Smooth muscle cell (in vitro differentiated cells): ENCODE data around the gene NAPA. TPM values are rescaled to one million over a fixed set of nuclear protein-coding genes. Genes with fewer than 3 reads are reported as not detected.

Experiments
- DNase-seq: peaks from one replicate; lab custom pipeline; 2025; ENCODE audit not compliant: unreplicated experiment; lab: John Stamatoyannopoulos, UW
- H2AFZ ChIP-seq: fragments of 200-600 bp; sonication (generic); 2 replicates; pipeline ENCODE4 v1.6.0; 2016; ENCODE audit warnings: antibody characterized with exemption, low read depth, mild to moderate bottlenecking
- H3F3A ChIP-seq: fragments of 200-600 bp; sonication (generic); 2 replicates; pipeline ENCODE4 v1.6.0; 2017; ENCODE audit warnings: antibody characterized with exemption, low read depth
- H3K27ac ChIP-seq: fragments of 200-600 bp; sonication (generic); 2 replicates; pipeline ENCODE4 v1.5.1; 2016; ENCODE audit warnings: low read depth, mild to moderate bottlenecking
- H3K27me3 ChIP-seq: fragments of 200-600 bp; sonication (generic); 2 replicates; pipeline ENCODE4 v1.6.1; 2016; ENCODE audit warnings: low read depth, mild to moderate bottlenecking
- H3K36me3 ChIP-seq: fragments of 200-600 bp; sonication (generic); 2 replicates; pipeline ENCODE4 v1.5.1; 2016; ENCODE audit warnings: low read depth
- H3K4me1 ChIP-seq: fragments of 200-600 bp; sonication (generic); 2 replicates; pipeline ENCODE4 v1.5.1; 2016; ENCODE audit warnings: low read depth
- H3K4me2 ChIP-seq: fragments of 200-600 bp; sonication (generic); 2 replicates; pipeline ENCODE4 v1.6.0; 2016; ENCODE audit warnings: mild to moderate bottlenecking
- H3K4me3 ChIP-seq: fragments of 200-600 bp; sonication (generic); 2 replicates; pipeline ENCODE4 v1.5.1; 2016; ENCODE audit warnings: mild to moderate bottlenecking
- H3K79me2 ChIP-seq: fragments of 200-600 bp; sonication (generic); 2 replicates; pipeline ENCODE4 v1.6.0; 2016; ENCODE audit warnings: low read depth, mild to moderate bottlenecking
- H3K9ac ChIP-seq: fragments of 200-600 bp; sonication (generic); 2 replicates; pipeline ENCODE4 v1.6.0; 2016; ENCODE audit warnings: low read depth
- H3K9me3 ChIP-seq: fragments of 200-600 bp; sonication (generic); replicated peaks from 2 replicates; pipeline ENCODE4 v1.5.1; 2016; ENCODE audit warnings: low read depth
- H4K20me1 ChIP-seq: fragments of 200-600 bp; sonication (generic); 2 replicates; pipeline ENCODE4 v1.6.0; 2016; ENCODE audit warnings: low read depth
- WGBS: methylation state at CpG from one replicate; pipeline ENCODE4 v1.1.7; 2016; ENCODE audit warnings: low lambda C conversion rate; 5-methylcytosine and 5-hydroxymethylcytosine counted together
- polyA plus RNA-seq: library from polyadenylated mRNA; unstranded; fragments of >200 nt; fragmentation: Nextera tagmentation; extraction: Ambion mirVana; gene quantifications from 2 replicates; pipeline ENCODE4 v1.2.1, GENCODE V29; 2016
- total RNA-seq: library from RNA; depleted of rRNA; stranded (reverse); fragments of >200 nt; gene quantifications from 2 replicates; pipeline ENCODE4 v1.2.3, GENCODE V29; 2014
- TF ChIP-seq, protein P1 (sequence below): fragments of 200-600 bp; sonication (generic); IDR thresholded peaks from 2 replicates; pipeline ENCODE4 v1.5.1; 2017; ENCODE audit warnings: borderline replicate concordance, mild to moderate bottlenecking, antibody characterized with exemption; ENCODE audit not compliant: insufficient read depth, poor library complexity, severe bottlenecking

Gene NAPA
- total and polyA plus RNA-seq, 2 experiments from 2014 or later: 65.0 to 78.7 TPM

DNA sequence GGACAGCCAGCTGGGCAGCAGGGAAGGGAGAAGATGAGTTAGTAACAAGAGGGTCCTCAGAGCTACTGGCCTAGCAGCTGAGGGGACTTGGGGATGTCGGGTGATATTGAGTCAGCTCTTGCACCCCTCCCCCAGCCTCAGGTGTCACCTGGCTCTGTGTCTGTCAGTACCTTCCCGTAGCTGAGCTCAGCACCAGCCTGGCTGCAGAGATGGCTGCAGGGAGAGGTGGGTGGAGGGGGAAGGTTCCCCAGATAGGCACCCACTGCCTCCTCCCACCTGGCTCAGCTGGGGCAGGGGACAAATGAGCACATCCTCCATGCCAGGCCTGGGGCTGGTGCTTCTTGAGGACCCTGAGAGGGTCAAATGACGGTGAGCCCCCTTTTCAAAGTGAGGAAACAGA, 24.0 kb downstream of the NAPA start:
- no peaks in the 10 kb centered on the region for H3F3A ChIP-seq
- no peak overlapping the region for H3K27ac ChIP-seq
- TF ChIP-seq, protein P1, sequence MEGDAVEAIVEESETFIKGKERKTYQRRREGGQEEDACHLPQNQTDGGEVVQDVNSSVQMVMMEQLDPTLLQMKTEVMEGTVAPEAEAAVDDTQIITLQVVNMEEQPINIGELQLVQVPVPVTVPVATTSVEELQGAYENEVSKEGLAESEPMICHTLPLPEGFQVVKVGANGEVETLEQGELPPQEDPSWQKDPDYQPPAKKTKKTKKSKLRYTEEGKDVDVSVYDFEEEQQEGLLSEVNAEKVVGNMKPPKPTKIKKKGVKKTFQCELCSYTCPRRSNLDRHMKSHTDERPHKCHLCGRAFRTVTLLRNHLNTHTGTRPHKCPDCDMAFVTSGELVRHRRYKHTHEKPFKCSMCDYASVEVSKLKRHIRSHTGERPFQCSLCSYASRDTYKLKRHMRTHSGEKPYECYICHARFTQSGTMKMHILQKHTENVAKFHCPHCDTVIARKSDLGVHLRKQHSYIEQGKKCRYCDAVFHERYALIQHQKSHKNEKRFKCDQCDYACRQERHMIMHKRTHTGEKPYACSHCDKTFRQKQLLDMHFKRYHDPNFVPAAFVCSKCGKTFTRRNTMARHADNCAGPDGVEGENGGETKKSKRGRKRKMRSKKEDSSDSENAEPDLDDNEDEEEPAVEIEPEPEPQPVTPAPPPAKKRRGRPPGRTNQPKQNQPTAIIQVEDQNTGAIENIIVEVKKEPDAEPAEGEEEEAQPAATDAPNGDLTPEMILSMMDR: no peak
- H3K4me1 ChIP-seq: no peaks in the 10 kb centered on the region
- no peak for DNase-seq
- H2AFZ ChIP-seq: no peak overlapping the region
- H3K9ac ChIP-seq: no peak overlapping the region
- H3K27me3 ChIP-seq: no peaks in the 10 kb centered on the region
- H3K9me3 ChIP-seq: no peaks in the 10 kb centered on the region
- no peaks in the 10 kb centered on the region for H3K36me3 ChIP-seq
- H3K4me3 ChIP-seq: no peak overlapping the region
- no peak overlapping the region for H3K4me2 ChIP-seq
- no peaks in the 10 kb centered on the region for H3K79me2 ChIP-seq
- H4K20me1 ChIP-seq: peaks cover 5% of the 10 kb centered on the region
- WGBS: 86% methylated on average over 3 of the region's 3 CpGs

DNA sequence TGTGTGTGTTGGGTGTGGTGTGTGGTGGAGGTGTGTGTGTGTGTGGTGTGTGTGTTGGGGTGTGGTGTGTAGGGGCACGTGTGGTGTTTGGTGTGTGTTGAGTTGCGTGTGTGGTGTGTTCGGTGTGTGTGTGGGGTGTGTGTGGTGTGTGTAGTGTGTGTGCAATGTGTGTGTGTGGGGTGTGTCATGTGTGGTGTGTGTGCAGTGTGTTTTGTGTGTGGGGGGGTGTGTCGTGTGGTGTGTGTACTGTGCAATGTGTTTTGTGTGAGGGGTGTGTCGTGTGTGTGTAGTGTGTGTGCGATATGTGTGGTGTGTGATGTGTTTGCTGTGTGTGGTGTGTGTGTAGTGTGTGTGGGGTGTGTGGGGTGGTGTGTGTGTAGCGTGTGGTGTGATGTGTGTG, 24.8 kb downstream of the NAPA start:
- no peak overlapping the region for H3K9ac ChIP-seq
- H3K9me3 ChIP-seq: no peaks in the 10 kb centered on the region
- no peaks in the 10 kb centered on the region for H3K36me3 ChIP-seq
- no peaks in the 10 kb centered on the region for H3K4me1 ChIP-seq
- TF ChIP-seq, protein P1: no peak
- H3K79me2 ChIP-seq: no peaks in the 10 kb centered on the region
- H3K4me2 ChIP-seq: no peak overlapping the region
- no peak overlapping the region for H3K27ac ChIP-seq
- H2AFZ ChIP-seq: no peak overlapping the region
- H3K4me3 ChIP-seq: no peak overlapping the region
- H3K27me3 ChIP-seq: no peaks in the 10 kb centered on the region
- DNase-seq: no peak
- 93% methylated on average over 6 of the region's 7 CpGs for WGBS
- no peaks in the 10 kb centered on the region for H3F3A ChIP-seq
- H4K20me1 ChIP-seq: peaks cover 5% of the 10 kb centered on the region

DNA sequence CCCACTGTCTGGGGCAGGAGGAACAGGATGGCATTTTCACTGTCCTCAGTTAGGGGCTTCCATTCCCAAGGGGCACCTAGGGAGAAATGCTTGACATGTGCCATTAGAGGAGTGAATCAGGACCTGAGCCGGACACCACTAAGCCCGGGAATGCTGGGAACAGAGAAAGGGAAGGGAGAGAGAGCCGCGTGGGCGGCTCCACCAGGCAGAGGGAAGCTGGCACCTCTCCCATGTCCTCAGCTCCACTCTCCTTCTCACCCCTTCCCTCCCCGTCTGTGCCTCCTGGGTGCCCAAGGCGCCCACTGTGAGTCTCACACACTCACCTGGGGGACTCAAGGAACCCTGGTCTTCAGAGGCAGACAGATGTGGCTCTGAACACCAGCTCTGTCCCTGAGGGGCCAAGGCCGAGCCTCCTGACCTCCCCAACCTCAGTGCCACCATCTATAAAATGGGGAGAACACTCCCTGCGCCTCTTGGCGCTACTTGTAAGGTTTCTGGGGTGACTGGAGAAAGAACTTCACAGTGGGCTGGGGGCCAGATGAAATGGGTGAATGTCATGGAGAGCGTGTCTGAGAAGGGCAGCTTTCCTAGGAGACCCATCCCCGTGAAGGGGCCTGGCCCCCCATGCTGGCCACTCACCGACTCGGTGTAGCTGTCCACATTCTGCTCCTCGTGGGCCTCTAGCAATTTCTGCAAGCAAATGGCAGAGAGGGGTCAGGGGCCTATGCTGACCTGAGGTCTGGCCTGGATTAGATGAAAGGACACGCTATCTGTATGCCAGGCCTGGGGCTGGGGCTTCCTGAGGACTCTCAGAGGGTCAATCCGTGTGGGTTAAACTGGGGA, 25.6 kb downstream of the NAPA start:
- Histone ChIP-seq H3K4me2 (no peak overlapping the region), H3K9me3 (no peaks in the 10 kb centered on the region), H3K36me3 (no peaks in the 10 kb centered on the region), H3K27ac (no peak overlapping the region), H3F3A (peaks cover 4% of the 10 kb centered on the region), H3K9ac (no peak overlapping the region), H3K4me1 (no peaks in the 10 kb centered on the region), H4K20me1 (peaks cover 5% of the 10 kb centered on the region), H2AFZ (no peak overlapping the region), H3K79me2 (no peaks in the 10 kb centered on the region), H3K4me3 (no peak overlapping the region), H3K27me3 (no peaks in the 10 kb centered on the region)
- 95% methylated on average over 17 of the region's 17 CpGs for WGBS
- no peak for DNase-seq
- TF ChIP-seq, protein P1: no peak
